GM21515 (cell line): ENCODE measurements around the gene C1QL4.

Source experiments
- ATAC-seq: cut with Tn5 transposase; IDR thresholded peaks from one replicate; pipeline ENCODE4 v1.9.1; 2021; ENCODE audit not compliant: unreplicated experiment

The C1QL4 gene

GRCh38 chr12:49309386-49309785, 27.6 kb downstream of the C1QL4 start:
- no peak for ATAC-seq

DNA sequence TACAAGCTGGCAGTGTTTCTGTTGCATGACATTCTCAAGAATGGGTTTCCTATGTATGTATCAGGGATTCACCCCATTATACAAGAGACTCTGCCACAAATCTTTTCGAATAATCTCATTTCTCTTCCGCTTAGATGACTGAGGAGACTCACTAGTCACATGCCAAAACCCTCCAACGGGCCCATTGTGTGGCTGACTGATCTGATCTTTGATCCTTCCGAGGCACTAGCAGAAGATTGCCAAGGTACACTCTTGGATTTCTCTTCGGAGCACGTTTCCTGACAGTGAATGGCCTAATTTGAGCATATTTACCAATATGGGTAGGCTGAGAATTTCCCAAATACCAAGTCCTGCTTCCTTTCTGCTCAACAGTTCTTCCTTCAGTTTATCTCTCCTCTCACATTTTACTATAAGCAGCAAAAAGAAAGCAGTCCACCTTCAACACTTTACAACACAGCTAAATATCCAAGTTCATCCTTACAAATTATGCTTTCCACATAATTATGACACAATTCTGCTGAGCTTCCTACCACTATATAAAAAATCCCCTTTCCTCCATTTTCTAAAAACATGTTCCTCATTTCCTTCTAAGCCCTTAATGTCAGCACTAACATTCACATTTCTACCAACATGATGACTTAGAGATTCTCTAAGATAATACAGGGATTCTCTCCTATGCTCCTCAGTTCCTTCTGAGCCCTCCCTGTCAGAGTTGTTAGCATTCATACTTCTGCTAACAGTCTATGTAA, 31.1 kb downstream of the C1QL4 start:
- no peak for ATAC-seq

- no peak for ATAC-seq
Measured at GRCh38 chr12:49304161-49304560, 32.8 kb downstream of the C1QL4 start.

DNA sequence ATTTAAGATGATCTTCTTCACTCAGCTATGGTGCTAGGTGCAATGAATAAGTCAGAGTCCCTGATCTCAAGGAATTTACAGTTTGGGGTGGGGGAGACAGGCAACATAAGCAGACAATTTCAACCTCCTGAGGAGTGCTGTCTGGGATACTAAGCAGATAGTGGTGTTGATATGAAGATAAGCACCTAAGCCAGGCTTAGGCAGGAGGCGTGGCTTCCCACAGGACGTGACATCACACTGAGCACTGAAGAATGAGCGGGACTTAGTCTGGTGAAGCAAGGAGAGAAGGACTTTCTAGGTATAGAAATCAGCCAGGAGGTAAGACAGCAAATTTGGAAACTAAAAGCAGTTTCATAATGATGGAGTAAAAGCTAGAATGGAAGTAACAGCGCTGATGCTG, 35.2 kb downstream of the C1QL4 start:
- no peak for ATAC-seq

DNA sequence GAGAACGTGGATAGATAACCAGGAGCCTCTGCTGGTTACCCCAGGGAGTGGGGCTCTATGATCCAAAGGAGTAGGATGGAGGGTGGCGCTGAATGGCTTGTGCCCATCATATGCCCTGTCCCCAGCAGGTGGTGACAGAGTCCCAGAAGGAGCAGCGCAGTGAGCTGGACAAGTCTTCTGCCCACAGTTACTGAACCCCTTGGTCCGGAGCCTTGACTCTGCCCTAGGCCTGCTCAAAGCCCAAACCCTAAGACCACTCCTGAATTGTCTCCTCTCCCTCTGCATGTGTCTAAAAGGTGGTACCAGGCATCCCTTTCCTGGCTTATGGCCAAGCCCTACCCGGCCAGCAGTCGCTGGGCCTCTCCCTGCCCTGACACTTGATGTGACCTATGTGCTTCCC, 38.8 kb downstream of the C1QL4 start:
- no peak for ATAC-seq

- ATAC-seq, result no peak
Measured at GRCh38 chr12:49297695-49298060, 39.3 kb downstream of the C1QL4 start.

DNA sequence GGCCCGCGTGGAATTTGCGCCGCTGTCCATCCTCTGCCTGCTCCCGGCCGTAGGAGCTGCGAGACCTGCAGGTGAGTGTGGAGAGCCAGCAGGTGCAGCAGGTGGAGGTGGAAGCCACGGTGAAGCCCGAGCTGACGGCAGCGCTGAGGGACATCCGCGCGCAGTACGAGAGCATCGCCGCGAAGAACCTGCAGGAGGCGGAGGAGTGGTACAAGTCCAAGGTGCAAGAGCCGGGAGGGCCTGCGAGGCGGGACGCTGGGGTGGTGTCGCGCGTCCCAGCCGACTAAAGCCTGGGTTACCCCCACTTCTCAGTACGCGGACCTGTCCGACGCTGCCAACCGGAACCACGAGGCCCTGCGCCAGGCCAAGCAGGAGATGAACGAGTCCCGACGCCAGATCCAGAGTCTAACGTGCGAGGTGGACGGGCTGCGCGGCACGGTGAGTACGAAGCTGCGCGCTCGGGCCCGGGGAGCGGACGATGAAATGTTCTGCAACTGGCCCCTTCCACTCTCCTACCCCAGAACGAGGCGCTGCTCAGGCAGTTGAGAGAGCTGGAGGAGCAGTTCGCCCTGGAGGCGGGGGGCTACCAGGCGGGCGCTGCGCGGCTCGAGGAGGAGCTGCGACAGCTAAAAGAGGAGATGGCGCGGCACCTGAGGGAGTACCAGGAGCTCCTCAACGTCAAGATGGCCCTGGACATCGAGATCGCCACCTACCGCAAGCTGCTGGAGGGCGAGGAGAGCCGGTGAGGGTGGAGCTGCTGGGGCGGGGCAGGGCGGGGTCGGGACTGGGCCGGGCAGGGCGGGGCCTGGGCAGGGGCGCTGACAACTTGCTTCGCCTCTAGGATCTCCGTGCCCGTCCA, 39.9 kb downstream of the C1QL4 start:
- ATAC-seq, result no peak

- no peak for ATAC-seq
Measured at GRCh38 chr12:49296034-49296835, 40.8 kb downstream of the C1QL4 start.

- no peak for ATAC-seq
Measured at GRCh38 chr12:49295082-49295936, 41.7 kb downstream of the C1QL4 start, which contains the start of gene PRPH. Gene PRPH (plus strand): TSS chr12:49295147. CDS start chr12:49295201, 54 bp downstream.

GRCh38 chr12:49294804-49295081, 42.2 kb downstream of the C1QL4 start:
- ATAC-seq, result no peak

DNA sequence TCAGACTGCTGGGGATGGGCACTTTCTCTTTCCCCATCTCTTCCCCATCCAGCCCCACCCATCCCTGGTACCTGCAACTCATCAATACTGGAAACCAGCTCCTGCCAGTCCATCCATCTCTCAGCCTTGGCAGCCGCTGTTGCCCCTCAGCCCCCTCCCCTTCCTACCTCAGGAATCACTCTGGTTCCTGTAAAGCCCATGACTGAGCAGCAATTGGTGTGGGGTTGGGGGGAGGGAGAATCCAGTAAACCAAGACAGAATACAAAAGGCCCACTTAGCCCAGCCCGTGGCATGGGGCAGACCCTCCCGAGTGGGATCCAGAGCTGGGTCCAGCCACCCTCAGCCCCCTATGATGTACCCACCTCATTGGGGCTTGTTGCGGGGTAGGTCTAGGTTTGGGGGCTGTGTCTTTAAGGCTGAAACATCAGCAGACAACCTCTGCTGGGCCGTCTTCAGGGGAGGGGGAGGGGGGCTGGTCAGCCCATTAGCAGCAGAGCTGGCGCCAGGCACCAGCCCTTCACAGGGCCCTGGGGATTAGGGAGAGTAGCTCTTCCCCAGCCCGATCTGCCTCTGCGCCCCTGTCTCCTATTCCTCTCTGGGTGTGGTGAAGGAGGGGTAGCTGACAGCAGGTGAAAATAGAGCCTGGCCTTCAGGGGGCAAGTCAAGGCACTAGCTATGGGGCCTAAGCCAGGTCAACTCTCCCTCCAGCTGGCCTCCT, 42.7 kb downstream of the C1QL4 start:
- no peak for ATAC-seq

DNA sequence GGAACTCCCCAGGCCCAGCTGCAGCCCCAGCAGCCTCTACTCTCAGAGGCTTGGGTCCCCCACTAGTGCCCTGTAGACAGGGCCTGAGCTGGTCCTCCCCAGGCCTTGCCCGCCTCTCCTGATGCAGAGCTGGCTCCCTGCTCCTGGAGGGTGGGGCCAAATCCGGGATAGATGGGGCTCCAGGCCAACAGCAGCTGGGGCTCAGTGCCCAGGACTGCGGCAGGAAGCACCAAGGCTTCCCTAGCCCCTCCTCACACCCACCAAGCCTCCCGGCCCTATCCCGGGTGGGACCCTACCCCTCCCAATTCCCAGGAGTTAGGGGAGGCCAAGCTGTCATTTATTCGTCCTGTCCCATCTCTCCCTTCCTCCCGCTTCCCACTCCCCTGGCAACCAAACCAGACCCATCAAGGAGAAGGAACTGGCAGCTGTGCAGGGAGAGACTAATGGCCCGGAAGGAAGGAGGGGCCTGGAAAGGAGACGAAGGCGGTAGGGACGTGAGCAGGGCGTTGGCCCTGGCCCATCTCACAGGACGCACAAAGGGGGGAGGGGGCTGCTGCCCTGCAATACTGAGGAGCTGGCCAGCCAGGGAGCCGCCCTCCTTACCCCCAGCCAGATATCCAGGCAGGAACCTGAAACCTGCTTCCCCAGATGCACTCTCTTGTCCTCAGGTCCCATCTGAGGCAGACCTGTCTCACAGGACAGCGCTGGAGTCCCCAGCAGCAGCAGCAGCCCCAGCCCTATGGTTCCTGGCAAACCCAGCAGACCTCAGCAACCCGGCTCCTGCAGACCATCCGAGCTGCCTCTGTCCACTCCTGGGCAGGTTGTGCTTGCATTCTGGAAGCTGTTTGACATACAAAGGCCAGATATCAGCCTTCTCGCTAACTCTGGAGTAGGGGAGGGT, 43.7 kb downstream of the C1QL4 start:
- ATAC-seq, result no peak

- ATAC-seq, result no peak
Measured at GRCh38 chr12:49292729-49293055, 44.3 kb downstream of the C1QL4 start.

DNA sequence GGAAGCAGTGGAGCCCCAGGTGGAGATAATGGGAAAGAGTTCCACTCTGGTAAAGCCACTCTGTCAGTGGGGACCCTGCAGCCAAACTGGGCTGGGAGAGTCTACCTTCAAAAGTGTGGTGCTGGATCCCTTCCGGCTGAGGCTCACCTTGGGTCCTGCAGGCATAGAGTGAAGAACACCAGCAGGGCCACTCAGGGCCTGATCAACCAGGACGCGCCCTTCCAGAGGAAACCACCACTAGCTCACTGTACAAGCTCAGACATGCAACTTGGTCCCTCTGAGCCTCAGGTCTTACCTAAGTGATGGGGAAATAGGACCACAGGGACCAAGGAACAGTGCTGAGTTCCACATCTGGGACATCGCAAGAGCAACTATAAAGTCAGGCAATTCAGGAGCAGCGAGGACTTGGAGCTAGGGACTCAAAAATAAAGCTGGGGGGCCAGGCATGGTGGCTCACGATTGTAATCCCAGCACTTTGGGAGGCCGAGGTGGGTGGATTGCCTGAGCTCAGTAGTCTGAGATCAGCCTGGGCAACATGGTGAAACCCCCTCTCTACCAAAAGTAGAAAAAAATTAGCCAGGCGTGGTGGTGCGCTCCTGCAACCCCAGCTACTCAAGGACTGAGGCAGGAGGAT, 47.9 kb downstream of the C1QL4 start:
- no peak for ATAC-seq

DNA sequence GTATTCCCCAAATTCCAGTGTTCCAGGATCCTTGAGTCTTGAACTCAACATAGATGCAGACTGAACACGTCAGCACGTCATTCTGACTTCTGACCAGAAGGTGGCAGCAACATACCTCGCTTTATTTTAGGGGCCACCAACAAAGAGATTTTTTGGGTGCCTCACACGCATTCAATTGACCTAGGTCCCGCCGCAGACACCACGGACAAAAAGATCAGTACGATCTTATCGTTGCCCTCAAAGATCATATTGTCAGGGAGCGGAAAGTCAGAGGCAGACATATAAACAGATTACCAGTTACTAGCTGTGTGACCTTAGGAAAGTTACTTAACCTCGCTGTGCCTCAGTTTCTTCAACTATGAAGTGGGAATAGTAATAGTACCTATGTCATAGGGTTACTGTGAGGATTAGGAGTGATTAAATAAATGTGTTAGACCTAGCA, 48.6 kb downstream of the C1QL4 start:
- ATAC-seq, result no peak

DNA sequence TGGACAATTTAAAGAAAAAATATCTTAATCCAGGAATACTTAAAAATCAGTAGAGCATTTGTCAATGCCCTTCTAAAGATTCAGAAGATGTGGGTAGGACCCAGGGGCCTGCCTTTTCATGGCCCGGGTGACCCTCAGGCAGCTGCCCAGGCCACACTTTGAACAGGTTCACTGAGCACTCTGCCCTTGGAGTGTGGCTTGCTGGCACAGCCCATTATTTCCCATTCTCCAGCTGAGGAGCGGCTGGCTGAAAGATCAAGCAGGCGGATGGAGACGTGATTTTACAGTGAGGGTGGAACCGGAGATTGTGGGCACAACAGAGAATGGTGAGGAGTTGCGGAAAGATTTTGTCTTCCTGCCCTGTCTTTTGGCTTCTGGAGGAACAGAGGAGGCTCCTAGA, 49.1 kb downstream of the C1QL4 start:
- no peak for ATAC-seq

DNA sequence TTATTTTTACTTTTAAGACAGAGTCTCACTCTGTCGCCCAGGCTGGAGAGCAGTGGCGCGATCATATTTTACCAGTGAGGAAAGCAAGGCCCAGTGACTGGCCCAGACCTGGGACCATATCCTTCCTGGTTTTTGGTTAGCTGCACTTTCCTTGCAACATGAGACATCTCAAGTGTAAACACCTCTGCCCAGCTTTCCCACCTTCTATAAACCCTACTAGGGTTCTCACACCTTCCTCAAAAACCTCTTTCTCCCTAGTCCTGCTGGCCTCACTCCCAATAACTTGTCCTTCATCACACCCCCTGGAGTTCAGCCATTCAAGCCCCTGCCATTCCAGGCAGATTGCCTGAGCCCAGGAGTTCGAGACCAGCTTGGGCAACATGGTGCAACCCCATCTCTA, 52.3 kb downstream of the C1QL4 start:
- ATAC-seq, result no peak

DNA sequence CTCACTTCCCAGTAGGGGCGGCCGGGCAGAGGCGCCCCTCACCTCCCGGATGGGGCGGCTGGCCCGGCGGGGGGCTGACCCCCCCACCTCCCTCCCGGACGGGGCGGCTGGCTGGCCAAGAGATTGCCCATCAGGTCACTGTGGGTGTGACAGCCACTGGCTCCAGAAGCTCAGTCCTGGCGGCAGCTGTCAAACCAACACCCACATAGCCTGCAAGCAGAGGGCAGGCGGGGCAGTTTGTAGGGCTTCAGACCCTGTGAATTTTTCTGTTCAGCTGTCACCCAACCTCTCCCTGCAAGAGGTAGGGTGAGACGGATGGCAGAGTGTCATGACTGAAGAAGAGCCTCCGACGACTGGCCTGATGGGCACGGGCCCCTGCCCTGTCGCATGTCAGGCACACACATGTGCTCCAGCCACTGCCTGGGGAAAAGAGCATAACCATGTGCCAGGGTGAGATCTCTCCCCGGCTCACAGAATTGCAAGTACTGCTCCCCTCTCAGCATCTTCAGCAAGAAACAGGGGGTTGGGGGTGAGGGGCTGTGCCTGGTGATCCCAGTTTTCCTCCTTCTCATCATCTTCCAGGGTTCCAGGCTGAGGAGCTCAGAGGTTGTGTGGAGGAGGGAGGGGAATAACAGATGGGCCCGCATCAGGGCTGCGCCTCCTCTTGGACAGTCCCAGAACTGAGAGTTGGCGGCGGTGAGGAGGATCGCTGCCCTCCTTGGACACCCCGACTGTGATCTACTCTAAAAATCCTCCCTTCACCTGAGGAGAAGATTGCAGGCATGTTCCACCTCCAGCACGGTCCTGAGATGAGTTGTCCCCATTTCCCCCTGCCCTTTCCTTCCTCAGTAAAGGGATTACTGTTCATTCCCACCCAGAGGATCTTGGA, 53.2 kb downstream of the C1QL4 start:
- ATAC-seq, result no peak
